GM19035 (cell line): ENCODE measurements around the gene TRAF5.
"Not testable (repeated sequence)": the region's sequence is repeated elsewhere in the genome, so short reads cannot be mapped to it uniquely, and the experiment has no call there.

ENCODE experiments used
- ATAC-seq: cut with Tn5 transposase; IDR thresholded peaks from one replicate; pipeline ENCODE4 v1.9.1; 2021; ENCODE audit not compliant: unreplicated experiment

TRAF5 gene

DNA sequence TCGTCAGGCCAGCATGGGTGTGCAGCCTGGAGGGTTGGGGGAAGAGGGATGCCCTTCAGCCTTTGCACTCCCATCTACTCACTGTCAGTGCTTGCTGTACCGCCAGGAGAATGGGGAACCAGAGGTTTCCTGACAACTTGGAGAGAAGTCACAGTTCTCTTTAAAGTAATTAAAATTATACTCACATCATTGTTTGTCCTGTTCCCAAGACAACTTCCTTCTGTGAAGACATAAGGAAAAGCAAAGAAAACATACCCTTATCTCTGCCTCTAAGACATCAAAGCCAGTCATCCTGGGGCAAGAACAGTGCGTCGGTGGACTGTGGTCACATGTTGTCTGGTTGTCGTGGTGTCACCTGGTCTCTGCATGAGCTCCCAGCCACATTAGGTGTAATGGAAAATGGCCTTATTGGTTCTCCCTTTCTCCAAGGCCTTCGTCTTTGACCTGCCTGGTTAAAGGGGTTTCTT, 17.6 kb downstream of the TRAF5 start:
- no peak for ATAC-seq

DNA sequence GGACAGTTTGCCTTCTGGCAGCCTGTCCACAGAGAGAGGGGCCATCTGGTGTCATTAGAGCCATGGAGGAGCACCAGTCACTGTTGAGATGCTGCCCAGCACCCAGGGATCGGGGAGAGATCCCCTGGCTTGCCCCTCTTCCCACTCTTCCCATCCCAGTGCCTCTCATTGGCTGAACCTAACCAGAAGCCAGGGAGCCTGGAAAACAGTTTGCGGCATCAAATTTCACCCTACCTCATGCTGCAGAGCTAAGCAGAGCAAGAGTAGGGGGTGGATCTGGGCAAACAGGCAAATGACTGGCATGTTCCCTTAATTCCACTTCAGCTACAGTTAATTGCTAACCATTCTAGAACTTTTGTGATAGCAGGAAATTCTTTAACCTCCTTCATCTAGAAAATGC, 19.1 kb downstream of the TRAF5 start:
- no peak for ATAC-seq

DNA sequence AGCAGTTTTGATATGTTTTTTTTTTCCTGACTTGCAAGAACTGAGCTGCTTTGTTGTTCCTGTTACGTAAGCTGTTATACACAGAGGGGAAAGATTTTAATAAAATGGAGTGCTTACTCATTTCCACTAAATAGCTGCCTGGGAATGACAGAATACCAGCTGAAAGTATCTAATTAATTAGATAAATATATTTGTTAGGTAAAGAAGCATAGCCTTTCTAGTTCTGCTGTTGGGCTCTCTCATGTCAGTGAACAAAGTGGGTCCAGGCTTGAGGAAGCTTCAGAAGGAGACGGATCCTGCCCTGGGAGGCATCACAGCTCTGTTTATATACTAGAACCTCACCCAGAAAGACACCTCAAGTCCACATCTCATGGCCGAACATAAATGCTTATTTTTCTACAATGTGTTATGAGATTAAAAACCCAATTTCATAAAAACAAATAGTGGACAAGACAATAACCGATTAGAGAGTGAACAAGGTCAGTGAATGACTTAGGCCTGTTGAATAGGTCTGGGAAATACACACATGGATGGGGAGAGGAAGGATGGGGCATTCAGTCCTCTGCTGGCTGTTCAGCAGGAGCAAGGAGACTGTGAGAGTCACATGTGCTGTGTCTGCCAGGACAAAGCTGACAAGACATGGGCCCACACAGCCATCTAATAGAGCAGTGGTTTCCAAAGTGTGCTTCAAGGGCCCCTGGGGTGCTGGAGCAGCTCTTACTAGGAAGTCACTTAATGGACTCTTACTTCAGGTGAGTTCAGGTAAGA, 20.6 kb downstream of the TRAF5 start:
- ATAC-seq = no peak

DNA sequence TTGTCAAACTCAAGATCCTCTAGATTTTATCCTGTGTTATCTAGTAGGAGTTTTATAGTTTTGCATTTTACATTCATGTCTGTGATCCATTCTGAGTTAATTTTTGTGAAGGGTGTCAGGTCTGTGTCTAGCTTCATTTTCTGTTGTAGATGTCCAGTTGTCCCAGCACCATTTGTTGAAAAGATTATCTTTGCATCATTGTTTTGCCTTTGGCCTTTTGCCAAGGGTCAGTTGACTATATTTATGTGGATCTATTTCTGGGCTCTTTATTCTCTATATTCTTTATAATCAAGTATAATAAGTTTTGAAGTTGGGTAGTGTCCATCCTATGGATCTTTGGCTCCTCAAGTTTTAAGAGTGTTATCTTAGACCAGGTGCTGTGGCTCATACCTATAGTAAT, 21.9 kb downstream of the TRAF5 start:
- ATAC-seq = no peak

DNA sequence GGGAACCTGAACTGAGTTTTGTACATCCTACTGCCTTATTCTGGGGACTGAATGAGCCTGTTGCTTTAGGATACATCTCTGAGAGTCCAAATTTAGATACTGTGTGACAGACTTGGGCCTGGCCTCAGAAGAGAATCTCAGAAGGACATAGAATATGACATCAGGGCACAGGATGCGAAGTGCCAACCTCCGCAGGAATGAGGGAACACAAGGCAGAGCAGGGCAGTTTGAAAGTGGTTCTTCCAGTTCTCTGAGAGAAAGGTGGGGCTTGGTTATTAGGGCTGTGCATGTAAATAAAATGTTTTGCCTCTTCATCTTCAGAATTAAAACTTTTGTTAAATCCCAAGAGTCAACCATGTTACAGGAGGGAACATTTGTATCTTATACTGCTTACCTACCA, 23.1 kb downstream of the TRAF5 start:
- ATAC-seq = no peak

DNA sequence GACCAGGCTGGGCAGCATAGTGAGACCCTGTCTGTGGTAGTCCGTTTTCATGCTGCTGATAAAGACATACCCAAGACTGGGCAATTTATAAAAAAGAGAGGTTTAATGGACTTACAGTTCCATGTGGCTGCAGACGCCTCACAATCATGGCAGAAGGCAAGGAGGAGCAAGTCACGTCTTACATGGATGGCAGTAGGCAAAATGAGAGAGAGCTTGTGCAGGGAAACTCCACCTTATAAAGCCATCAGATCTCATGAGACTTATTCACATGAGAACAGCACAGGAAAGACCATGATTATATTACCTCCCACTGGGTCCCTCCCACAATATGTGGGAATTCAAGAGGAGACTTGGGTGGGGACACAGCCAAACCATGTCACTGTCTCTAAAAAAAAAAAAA, 25.4 kb downstream of the TRAF5 start:
- ATAC-seq = not testable (repeated sequence)

DNA sequence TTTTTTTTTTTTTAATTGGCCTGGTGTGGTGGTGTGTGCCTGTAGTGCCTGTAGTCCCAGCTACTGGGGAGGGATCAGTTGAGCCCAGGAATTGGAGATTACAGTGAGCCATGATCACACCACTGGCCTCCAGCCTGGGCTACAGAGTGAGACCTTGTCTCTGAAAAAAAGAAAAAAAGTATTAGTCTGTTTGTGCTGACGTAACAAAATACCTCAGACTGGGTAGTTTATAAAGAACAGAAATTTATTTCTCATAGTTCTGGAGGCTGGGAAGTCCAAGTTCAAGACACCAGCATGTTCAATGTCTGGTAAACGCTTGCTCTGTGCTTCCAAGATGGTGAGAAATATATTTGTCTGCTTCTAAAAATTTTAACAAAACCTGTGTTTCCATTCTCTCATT, 25.8 kb downstream of the TRAF5 start:
- ATAC-seq = no peak

DNA sequence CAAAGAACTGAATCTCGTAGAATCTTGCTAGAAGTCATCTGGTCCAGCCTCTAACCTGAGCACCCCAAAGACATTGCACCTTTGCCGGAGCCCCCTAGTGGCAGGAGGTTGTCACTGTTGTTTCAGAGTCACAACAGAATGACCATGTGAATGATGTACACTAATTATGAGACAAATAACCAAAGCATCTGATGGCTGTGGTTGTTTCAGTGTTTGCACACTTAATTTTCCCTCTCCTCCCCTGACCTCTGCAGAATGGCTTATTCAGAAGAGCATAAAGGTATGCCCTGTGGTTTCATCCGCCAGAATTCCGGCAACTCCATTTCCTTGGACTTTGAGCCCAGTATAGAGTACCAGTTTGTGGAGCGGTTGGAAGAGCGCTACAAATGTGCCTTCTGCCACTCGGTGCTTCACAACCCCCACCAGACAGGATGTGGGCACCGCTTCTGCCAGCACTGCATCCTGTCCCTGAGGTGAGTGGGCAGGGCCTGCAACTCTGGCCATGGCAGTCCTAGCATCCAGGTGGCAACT, 26.4 kb downstream of the TRAF5 start:
- peak; percentile 86 for ATAC-seq

DNA sequence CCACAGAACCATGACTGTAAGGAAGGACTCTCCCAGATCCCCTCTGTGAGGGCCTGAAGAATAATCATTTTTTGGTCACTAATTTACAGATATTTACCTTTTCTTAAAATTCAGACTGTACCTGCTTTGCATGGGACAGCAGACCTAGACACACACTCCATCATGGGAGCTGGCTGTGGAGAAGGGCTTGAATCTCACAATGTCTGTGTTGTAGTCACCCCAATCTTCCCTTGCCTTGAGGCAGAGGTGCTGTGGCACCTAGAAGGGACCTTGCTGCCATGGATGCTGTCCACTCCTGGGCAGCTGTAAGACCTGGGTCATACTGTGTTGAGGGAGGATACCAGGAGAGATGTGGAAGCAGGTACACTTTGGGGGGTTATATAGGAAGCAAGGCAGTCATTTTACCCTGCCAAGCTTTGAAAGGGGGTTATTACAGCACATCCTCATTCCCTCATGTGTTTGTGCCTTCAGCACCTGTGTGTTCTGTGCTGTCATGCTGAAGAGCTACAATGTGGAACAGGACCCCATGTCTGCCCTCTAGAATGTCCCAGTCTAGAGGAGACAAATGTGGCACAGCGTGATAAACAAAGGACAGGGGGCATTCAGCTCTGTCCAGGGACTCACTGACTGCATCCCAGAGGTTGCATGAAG, 27.1 kb downstream of the TRAF5 start:
- ATAC-seq = no peak

DNA sequence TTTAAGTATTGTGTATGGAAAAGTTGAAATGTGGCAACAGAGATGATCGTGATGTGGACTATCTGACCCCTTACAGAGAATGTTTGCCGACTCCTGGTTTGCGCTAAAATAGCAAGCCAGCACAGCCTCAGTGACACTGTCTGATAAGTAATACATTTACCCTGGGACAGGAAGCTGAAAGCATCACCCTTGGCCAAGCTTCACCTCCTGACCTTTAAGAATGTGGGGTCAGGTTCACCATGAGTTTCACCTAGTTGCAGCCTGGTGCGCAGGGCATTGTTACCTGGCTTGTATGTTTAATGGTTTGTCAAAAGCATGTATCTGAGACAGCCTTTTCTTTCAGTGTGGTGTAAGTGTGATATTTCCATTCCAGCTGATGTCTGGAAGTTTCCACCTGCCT, 29.2 kb downstream of the TRAF5 start:
- ATAC-seq = no peak

DNA sequence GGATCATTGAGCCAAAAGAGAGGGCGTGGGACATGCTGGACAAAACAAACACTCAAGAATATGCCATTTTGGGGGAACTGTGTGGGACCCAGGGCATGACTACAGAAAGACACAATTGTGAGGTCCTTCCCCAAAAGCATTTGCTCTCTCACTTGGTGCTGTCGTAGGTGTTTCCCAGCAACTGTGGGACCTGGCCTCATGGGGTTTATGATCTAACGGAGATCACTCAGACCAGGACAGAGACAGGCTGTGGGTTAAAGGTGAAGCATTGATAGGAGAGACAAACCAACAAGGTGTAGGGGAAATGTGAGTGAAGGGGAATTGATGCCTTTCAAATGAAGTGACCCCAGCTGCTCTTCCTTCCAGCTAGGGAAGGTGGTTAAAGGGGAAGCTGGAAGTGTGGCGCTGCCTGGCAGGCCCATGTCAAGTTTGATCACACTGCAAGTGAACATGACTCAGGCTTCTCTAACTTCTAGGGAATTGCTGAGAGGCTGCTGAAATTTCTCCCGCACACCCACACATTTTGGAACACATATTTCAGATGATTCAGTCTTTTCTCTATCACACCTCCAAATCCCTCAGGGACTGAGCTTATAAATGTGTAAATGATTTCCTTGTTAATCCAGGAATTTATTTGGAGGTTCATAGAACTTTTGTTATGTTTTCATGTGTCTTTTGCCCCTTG, 30.2 kb downstream of the TRAF5 start:
- ATAC-seq = no peak

DNA sequence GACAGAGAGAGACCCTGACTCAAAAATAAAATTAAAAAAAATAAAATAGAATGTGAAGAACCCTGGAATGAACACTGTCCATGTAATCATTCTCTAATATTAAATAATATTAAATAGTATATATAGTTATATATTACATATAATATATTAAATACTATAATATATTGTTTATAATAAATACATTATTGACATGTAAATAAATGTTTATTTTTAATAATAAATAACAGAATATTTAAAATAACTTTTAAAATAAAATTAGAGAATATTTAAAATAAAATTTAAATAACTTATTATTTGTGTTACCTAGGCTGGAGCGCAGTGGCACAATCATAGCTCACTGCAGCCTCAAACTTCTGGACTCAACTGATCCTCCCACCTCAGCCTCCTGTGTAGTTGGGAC, 32.1 kb downstream of the TRAF5 start:
- ATAC-seq = no peak

DNA sequence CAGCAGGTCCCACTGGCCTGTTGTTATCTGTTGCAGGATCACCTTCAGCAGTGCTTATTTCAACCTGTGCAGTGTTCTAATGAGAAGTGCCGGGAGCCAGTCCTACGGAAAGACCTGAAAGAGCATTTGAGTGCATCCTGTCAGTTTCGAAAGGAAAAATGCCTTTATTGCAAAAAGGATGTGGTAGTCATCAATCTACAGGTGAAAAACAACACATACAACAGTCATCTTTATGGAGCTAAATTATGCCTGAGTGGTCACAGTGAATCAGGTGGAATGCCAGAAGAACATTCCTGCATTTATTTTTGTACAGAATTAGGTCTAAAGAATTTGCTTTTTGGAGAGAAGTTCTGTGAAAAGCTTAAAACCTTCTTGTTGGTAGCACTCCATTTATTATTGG, 33.2 kb downstream of the TRAF5 start:
- ATAC-seq = no peak

DNA sequence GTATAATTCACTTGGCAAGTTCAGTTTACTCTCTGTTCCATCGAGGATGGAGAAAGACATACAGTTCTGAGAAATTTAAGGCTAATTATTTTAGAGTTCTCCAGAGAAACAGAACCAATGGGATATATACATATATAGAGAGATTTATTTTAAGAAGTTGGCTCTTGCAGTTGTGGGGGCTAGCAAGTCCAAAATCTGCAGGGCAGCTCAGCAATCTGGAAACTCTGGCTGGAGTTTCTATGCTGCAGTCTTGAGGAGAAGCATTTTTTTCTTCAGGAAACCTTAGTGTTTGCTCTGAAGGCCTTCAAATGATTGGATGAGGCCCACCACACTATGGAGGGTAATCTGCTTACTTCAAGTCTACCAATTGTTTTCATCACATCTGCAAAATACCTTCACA, 34.6 kb downstream of the TRAF5 start:
- ATAC-seq = no peak

DNA sequence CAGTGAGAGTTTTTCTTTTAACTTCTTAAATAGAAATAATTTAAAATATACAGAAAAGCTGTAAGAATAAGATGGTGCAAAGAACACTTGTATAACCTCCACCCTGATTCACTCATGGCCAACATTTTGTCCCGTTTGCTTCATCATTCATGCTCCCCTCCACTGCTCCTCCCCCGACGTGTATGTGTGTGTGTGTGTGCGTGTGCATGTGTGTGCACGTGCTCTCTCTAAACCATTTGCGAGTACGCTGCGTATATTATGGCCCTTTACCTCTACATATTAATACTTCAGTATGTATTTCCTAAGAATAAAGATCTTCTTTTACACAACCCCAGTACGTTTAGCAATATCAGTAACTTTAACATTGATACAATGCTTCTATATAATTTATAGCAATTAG, 43.0 kb downstream of the TRAF5 start:
- ATAC-seq = no peak

DNA sequence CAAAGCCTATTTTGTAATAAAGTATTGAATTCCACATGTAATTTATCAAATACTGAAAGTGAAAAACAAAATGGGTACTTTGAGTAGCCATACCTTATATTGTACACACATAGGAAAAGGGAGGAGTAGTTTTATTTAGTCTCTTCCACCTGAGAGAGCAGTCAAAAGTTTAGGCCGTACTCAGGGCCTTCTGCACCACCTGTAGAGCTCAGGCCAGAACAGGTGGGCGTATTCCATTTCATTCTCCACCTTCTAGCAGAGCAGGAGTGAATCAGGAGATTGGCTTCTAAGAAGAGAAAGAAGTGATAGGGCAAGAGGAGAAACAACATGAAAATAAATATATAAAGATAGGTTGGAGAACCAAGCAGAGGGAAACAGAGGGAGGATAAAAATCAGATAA, 44.0 kb downstream of the TRAF5 start:
- ATAC-seq = no peak

DNA sequence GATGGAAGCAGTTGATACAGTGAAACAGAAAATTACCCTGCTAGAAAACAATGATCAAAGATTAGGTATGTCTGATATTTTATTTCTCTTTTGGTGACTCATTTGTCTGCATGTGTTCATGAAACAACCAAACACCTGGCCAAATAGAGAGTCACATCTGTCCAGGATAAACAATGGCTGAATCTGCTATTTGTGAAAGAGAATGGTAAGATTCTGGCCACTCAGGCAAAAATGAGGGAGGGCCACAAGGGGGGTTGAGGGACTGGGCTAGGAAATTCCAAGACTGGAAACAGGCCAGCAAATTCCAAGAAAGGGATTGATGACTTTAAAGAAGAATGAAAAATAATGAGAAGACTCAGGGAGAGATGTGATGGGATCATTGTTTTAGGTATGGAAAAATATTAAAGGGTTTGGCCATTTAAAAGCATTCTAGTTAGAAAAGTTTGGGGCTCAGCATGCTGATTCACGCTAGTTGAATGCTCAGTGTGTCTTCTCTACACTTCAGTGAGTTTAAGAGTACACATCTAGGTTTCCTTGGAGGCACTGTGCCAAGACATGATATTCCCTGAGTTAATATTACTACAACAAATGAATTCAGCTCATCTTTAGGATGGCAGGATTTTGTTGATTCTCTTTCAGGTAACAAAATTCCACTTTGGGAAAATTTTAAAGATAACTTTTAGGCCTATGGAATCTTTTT, 44.9 kb downstream of the TRAF5 start:
- no peak for ATAC-seq

DNA sequence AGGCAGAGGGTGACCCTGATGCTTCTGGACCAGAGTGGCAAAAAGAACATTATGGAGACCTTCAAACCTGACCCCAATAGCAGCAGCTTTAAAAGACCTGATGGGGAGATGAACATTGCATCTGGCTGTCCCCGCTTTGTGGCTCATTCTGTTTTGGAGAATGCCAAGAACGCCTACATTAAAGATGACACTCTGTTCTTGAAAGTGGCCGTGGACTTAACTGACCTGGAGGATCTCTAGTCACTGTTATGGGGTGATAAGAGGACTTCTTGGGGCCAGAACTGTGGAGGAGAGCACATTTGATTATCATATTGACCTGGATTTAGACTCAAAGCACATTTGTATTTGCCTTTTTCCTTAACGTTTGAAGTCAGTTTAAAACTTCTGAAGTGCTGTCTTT, 45.8 kb downstream of the TRAF5 start:
- no peak for ATAC-seq

DNA sequence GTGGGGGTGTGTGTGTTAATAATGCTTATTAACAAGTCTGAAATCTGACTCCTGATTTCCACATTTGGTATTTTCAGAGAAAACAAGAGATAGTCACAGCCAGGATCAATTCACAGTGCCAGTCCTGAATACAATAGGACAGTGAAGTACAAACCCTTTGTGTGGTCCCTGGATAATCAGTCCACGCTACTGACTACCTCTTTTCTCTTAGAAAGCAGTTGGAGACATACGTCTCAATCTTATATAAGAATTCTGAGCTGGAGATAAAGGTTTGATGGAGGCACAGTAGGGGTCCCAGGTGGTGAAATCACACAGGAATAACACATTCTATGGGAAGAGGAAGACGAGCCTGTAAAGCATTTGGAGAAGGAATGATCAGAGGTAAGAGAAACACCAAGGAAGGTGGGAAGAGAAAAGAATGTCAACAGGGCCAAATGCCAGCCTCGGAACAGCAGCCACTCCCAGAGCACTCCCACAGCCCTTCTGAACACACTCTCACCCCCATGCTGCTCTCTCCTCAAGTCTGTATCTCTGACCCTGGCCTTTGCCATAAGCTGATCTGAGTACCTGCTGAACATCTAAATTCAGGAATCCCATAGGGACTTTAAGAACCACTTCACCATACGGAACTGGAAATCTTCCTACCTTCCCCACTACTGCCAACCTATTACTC, 48.6 kb downstream of the TRAF5 start:
- no peak for ATAC-seq

DNA sequence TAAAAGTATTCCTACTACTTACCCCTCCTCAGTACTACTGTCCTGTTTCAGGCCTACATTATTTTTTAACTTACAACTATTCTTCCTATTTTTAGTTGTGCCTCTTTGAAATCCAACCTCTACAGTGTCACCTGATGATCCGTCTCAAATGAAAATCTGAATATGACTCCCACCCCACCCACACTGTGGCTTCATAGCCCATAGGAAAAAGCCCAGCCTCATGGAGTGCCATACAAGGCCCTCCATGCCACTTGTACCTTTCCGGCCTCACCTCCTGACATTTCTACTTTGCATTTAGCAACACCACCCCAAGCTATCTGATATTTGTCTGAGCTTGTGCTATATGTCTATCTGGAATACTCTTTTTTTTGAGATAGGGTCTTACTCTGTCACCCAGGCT, 49.3 kb downstream of the TRAF5 start:
- no peak for ATAC-seq
